HepG2 (cell line): Measurements from ENCODE around the gene CTRL. TPM values are rescaled to one million over a fixed set of nuclear protein-coding genes. Genes with fewer than 3 reads are reported as not detected.

ENCODE experiments used
- NR1H2 ChIP-seq: sonication (generic); formaldehyde crosslinking; IDR thresholded peaks from 2 replicates; pipeline ENCODE4 v1.8.1; 2022; ENCODE audit warnings: low read depth, missing genetic modification reagents, borderline replicate concordance
- RNF2 ChIP-seq: fragments of 450-650 bp; conservative IDR thresholded peaks from 2 replicates; pipeline ENCODE4 v1.6.1; 2016; ENCODE audit warnings: low read depth
- SSRP1 ChIP-seq: IDR thresholded peaks from 2 replicates; pipeline ENCODE4 v1.6.1; 2016; ENCODE audit warnings: control low read depth
- TAF1 ChIP-seq: sonication (generic); formaldehyde crosslinking; IDR thresholded peaks from 2 replicates; pipeline ENCODE4 v1.4.0; 2020; ENCODE audit warnings: missing genetic modification reagents
- TOPORS ChIP-seq: sonication (generic); formaldehyde crosslinking; IDR thresholded peaks from 2 replicates; pipeline ENCODE4 v1.8.0; 2023; ENCODE audit warnings: mild to moderate bottlenecking, missing genetic modification reagents
- YEATS4 ChIP-seq: sonication (generic); formaldehyde crosslinking; IDR thresholded peaks from 2 replicates; pipeline ENCODE4 v1.4.0; 2020; ENCODE audit warnings: missing genetic modification reagents, borderline replicate concordance
- ZC3H13 ChIP-seq: sonication (generic); formaldehyde crosslinking; IDR thresholded peaks from 2 replicates; pipeline ENCODE4 v1.8.1; 2023; ENCODE audit warnings: mild to moderate bottlenecking, missing genetic modification reagents, moderate library complexity
- ZNF343 ChIP-seq: sonication (generic); formaldehyde crosslinking; IDR thresholded peaks from 2 replicates; pipeline ENCODE4 v1.4.0; 2020; ENCODE audit warnings: mild to moderate bottlenecking, missing genetic modification reagents
- ZNF501 ChIP-seq: sonication (generic); formaldehyde crosslinking; IDR thresholded peaks from 2 replicates; pipeline ENCODE4 v1.5.1; 2020; ENCODE audit warnings: mild to moderate bottlenecking, moderate library complexity, missing genetic modification reagents
- ZNF510 ChIP-seq: sonication (generic); formaldehyde crosslinking; IDR thresholded peaks from 2 replicates; pipeline ENCODE4 v1.4.0; 2020; ENCODE audit warnings: low read depth, mild to moderate bottlenecking, missing genetic modification reagents
- ZNF572 ChIP-seq: sonication (generic); formaldehyde crosslinking; IDR thresholded peaks from 2 replicates; pipeline ENCODE4 v1.5.1; 2020; ENCODE audit warnings: mild to moderate bottlenecking, missing genetic modification reagents
- ZNF747 ChIP-seq: sonication (generic); formaldehyde crosslinking; IDR thresholded peaks from 2 replicates; pipeline ENCODE4 v1.8.1; 2023; ENCODE audit warnings: missing genetic modification reagents, mild to moderate bottlenecking, borderline replicate concordance
- polyA plus RNA-seq, 8 experiments: library from polyadenylated mRNA; depleted of rRNA in 3 of 8; stranded (reverse) in 7 of 8; unstranded in 1 of 8; fragments of >200 nt; fragmentation: Illumina TruSeq in 4 of 8; extraction: Trizol in 4 of 8; gene quantifications; 2 replicates each; pipeline versions ENCODE4 v1.2.1 to v1.2.3, GENCODE V29; 2011 to 2016; ENCODE audit warnings: low read depth in 4 of 8, missing spikeins in 1 of 8, mixed read lengths in 1 of 8; ENCODE audit not compliant: insufficient read depth in 1 of 8
- total RNA-seq, 5 experiments: library from RNA; depleted of rRNA; stranded (reverse); fragments of >200 nt; fragmentation: Illumina TruSeq; extraction: Trizol; gene quantifications; 2 replicates each; pipeline ENCODE4 v1.2.3, GENCODE V29; 2016; ENCODE audit warnings: low read depth in 1 of 5
- TF ChIP-seq, protein P1 (sequence below): sonication (generic); formaldehyde crosslinking; IDR thresholded peaks from 2 replicates; pipeline ENCODE4 v1.4.0; 2020; ENCODE audit warnings: missing genetic modification reagents, borderline replicate concordance
- TF ChIP-seq, protein P2 (sequence below): fragments of 450-650 bp; IDR thresholded peaks from 2 replicates; pipeline ENCODE4 v1.6.1; 2016
- TF ChIP-seq, protein P3 (sequence below): sonication (generic); formaldehyde crosslinking; IDR thresholded peaks from 2 replicates; pipeline ENCODE4 v1.4.0; 2020; ENCODE audit warnings: missing genetic modification reagents
- TF ChIP-seq, protein P4 (sequence below): sonication (generic); formaldehyde crosslinking; IDR thresholded peaks from 2 replicates; pipeline ENCODE4 v1.5.0; 2020; ENCODE audit warnings: missing genetic modification reagents
- TF ChIP-seq, protein P5 (sequence below): sonication (generic); formaldehyde crosslinking; IDR thresholded peaks from 2 replicates; pipeline ENCODE4 v1.5.0; 2020; ENCODE audit warnings: mild to moderate bottlenecking, missing genetic modification reagents
- TF ChIP-seq, protein P6 (sequence below): sonication (generic); formaldehyde crosslinking; IDR thresholded peaks from 2 replicates; pipeline ENCODE4 v1.4.0; 2020; ENCODE audit warnings: missing genetic modification reagents

Gene CTRL
- total and polyA plus RNA-seq, 2 of the 13 experiments (the other 11 are each of a cell fraction or from before 2014, with no cell fraction given): 1.9 to 2.7 TPM

DNA sequence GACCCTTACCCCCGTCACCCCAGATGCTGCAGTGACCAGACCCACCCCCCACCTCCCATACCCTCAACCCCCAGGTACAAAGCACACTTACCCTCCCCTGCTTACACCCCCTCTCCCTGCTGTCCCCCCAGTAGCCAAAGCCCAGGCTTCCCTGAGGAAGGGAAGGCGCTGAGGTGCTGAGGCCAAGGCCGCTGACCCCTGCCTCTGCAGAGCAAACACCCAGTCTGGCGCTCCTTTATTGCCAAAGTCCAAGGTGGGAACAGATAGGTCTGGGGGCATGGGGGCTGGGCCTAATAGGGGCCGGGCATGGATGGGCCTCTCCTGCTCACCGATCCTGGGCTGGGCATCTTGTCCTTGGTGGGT lies 11.6 kb upstream of the CTRL start (continued):
- TF ChIP-seq NR1H2 (no peak; the same call in 1 of the 2 replicates), SSRP1 (no peak), ZNF572 (CRISPR knock-in tag) (no peak), ZNF747 (CRISPR knock-in tag) (0 out of 2 replicates have a peak, but pooled peaks have one; percentile 20), YEATS4 (peak; percentile 20; the same call in 1 of the 2 replicates), ZNF501 (CRISPR knock-in tag) (no peak; the same call in 1 of the 2 replicates), TOPORS (no peak), RNF2 (no peak), ZNF343 (0 out of 2 replicates have a peak, but pooled peaks have one; percentile 4), TAF1 (CRISPR knock-in tag) (no peak), ZNF510 (CRISPR knock-in tag) (no peak), ZC3H13 (CRISPR knock-in tag) (no peak; the same call in 1 of the 2 replicates)
- TF ChIP-seq, protein P1, sequence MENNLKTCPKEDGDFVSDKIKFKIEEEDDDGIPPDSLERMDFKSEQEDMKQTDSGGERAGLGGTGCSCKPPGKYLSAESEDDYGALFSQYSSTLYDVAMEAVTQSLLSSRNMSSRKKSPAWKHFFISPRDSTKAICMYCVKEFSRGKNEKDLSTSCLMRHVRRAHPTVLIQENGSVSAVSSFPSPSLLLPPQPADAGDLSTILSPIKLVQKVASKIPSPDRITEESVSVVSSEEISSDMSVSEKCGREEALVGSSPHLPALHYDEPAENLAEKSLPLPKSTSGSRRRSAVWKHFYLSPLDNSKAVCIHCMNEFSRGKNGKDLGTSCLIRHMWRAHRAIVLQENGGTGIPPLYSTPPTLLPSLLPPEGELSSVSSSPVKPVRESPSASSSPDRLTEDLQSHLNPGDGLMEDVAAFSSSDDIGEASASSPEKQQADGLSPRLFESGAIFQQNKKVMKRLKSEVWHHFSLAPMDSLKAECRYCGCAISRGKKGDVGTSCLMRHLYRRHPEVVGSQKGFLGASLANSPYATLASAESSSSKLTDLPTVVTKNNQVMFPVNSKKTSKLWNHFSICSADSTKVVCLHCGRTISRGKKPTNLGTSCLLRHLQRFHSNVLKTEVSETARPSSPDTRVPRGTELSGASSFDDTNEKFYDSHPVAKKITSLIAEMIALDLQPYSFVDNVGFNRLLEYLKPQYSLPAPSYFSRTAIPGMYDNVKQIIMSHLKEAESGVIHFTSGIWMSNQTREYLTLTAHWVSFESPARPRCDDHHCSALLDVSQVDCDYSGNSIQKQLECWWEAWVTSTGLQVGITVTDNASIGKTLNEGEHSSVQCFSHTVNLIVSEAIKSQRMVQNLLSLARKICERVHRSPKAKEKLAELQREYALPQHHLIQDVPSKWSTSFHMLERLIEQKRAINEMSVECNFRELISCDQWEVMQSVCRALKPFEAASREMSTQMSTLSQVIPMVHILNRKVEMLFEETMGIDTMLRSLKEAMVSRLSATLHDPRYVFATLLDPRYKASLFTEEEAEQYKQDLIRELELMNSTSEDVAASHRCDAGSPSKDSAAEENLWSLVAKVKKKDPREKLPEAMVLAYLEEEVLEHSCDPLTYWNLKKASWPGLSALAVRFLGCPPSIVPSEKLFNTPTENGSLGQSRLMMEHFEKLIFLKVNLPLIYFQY (CRISPR knock-in tag): no peak
- TF ChIP-seq, protein P2, sequence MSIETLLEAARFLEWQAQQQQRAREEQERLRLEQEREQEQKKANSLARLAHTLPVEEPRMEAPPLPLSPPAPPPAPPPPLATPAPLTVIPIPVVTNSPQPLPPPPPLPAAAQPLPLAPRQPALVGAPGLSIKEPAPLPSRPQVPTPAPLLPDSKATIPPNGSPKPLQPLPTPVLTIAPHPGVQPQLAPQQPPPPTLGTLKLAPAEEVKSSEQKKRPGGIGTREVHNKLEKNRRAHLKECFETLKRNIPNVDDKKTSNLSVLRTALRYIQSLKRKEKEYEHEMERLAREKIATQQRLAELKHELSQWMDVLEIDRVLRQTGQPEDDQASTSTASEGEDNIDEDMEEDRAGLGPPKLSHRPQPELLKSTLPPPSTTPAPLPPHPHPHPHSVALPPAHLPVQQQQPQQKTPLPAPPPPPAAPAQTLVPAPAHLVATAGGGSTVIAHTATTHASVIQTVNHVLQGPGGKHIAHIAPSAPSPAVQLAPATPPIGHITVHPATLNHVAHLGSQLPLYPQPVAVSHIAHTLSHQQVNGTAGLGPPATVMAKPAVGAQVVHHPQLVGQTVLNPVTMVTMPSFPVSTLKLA: no peak
- TF ChIP-seq, protein P3, sequence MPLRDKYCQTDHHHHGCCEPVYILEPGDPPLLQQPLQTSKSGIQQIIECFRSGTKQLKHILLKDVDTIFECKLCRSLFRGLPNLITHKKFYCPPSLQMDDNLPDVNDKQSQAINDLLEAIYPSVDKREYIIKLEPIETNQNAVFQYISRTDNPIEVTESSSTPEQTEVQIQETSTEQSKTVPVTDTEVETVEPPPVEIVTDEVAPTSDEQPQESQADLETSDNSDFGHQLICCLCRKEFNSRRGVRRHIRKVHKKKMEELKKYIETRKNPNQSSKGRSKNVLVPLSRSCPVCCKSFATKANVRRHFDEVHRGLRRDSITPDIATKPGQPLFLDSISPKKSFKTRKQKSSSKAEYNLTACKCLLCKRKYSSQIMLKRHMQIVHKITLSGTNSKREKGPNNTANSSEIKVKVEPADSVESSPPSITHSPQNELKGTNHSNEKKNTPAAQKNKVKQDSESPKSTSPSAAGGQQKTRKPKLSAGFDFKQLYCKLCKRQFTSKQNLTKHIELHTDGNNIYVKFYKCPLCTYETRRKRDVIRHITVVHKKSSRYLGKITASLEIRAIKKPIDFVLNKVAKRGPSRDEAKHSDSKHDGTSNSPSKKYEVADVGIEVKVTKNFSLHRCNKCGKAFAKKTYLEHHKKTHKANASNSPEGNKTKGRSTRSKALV (CRISPR knock-in tag): 0 out of 2 replicates have a peak, but pooled peaks have one; percentile 18
- TF ChIP-seq, protein P4, sequence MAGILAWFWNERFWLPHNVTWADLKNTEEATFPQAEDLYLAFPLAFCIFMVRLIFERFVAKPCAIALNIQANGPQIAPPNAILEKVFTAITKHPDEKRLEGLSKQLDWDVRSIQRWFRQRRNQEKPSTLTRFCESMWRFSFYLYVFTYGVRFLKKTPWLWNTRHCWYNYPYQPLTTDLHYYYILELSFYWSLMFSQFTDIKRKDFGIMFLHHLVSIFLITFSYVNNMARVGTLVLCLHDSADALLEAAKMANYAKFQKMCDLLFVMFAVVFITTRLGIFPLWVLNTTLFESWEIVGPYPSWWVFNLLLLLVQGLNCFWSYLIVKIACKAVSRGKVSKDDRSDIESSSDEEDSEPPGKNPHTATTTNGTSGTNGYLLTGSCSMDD: no peak
- TF ChIP-seq, protein P5, sequence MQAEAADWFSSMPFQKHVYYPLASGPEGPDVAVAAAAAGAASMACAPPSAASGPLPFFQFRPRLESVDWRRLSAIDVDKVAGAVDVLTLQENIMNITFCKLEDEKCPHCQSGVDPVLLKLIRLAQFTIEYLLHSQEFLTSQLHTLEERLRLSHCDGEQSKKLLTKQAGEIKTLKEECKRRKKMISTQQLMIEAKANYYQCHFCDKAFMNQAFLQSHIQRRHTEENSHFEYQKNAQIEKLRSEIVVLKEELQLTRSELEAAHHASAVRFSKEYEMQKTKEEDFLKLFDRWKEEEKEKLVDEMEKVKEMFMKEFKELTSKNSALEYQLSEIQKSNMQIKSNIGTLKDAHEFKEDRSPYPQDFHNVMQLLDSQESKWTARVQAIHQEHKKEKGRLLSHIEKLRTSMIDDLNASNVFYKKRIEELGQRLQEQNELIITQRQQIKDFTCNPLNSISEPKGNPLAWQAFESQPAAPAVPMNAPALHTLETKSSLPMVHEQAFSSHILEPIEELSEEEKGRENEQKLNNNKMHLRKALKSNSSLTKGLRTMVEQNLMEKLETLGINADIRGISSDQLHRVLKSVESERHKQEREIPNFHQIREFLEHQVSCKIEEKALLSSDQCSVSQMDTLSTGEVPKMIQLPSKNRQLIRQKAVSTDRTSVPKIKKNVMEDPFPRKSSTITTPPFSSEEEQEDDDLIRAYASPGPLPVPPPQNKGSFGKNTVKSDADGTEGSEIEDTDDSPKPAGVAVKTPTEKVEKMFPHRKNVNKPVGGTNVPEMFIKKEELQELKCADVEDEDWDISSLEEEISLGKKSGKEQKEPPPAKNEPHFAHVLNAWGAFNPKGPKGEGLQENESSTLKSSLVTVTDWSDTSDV (CRISPR knock-in tag): 0 out of 2 replicates have a peak, but pooled peaks have one; percentile 13
- TF ChIP-seq, protein P6, sequence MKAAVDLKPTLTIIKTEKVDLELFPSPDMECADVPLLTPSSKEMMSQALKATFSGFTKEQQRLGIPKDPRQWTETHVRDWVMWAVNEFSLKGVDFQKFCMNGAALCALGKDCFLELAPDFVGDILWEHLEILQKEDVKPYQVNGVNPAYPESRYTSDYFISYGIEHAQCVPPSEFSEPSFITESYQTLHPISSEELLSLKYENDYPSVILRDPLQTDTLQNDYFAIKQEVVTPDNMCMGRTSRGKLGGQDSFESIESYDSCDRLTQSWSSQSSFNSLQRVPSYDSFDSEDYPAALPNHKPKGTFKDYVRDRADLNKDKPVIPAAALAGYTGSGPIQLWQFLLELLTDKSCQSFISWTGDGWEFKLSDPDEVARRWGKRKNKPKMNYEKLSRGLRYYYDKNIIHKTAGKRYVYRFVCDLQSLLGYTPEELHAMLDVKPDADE (CRISPR knock-in tag): no peak; the same call in 1 of the 2 replicates
